HCT116 (cell line): ENCODE measurements around the gene SCFD2. TPM values are rescaled to one million over a fixed set of nuclear protein-coding genes. Genes with fewer than 3 reads are reported as not detected.

ENCODE experiments used
- ATAC-seq: fragments of 200-7000 bp; cut with Tn5 transposase; 2 replicates; pipeline ENCODE4 v1.9.1; 2020; ENCODE audit warnings: mild to moderate bottlenecking, moderate library complexity
- BruUV-seq: library from RNA; stranded (reverse); fragments of 400-500 nt; replicated peaks from 2 replicates; lab custom pipeline; 2021; lab: Mats Ljungman, UMichigan
- CTCF ChIA-PET: fragments of 300-600 bp; sonication (Branson Sonifier 250); formaldehyde crosslinking; loops from one replicate; lab custom pipeline; 2021; ENCODE audit warnings: antibody characterized with exemption; lab: Charles Lee
- POLR2A ChIA-PET: fragments of 300-600, 350-600 bp; sonication (Branson Sonifier 250); formaldehyde crosslinking; loops from one replicate; lab custom pipeline; 2021; ENCODE audit warnings: antibody characterized with exemption; lab: Charles Lee
- RAD21 ChIA-PET, 2 experiments: fragments of 300-600 bp; sonication (Branson Sonifier 250); formaldehyde crosslinking; loops; one replicate each; lab custom pipeline; 2023; ENCODE audit warnings: low total read pairs in 2 of 2; ENCODE audit not compliant: uncharacterized antibody in 2 of 2, unreplicated experiment in 2 of 2, low non-redundant PET in 1 of 2; lab: Charles Lee
- DNase-seq: peaks from one replicate; pipeline ENCODE4 v3.0.0-alpha.2; 2010; ENCODE audit warnings: low read depth, low spot score
- H2AFZ ChIP-seq: fragments of 200-600 bp; shearing (Covaris generic), sonication (generic); 2 replicates; pipeline ENCODE4 v1.6.1; 2017; ENCODE audit warnings: low read depth, mixed run types, mixed read lengths, antibody characterized with exemption, low read length; ENCODE audit not compliant: poor library complexity, severe bottlenecking
- H3K27ac ChIP-seq: 2 replicates; pipeline ENCODE4 v1.5.1; 2012; ENCODE audit warnings: low read depth, low read length
- H3K27me3 ChIP-seq: fragments of 200-600 bp; sonication (generic); 2 replicates; pipeline ENCODE4 v1.6.1; 2016; ENCODE audit warnings: mixed run types, low read length, mixed read lengths; ENCODE audit not compliant: insufficient read depth
- H3K36me3 ChIP-seq, 2 experiments: fragments of 200-500 bp in 1 of 2; fragments of 200-600 bp in 1 of 2; sonication (Bioruptor generic) in 1 of 2; sonication (generic) in 1 of 2; 2 replicates each; pipeline versions ENCODE4 v1.5.1 to v1.6.1; 2014 to 2016; ENCODE audit warnings: low read length in 2 of 2, inconsistent platforms in 1 of 2, mixed read lengths in 1 of 2, mixed run types in 1 of 2; ENCODE audit not compliant: insufficient read depth in 2 of 2, control insufficient read depth in 1 of 2
- H3K4me1 ChIP-seq, 2 experiments: fragments of 200-600 bp in 1 of 2; sonication (generic) in 1 of 2; 2 replicates each; pipeline versions ENCODE4 v1.5.1 to v1.6.1; 2012 to 2017; ENCODE audit warnings: low read length in 2 of 2, inconsistent platforms in 1 of 2, mild to moderate bottlenecking in 1 of 2, mixed read lengths in 1 of 2, mixed run types in 1 of 2, moderate library complexity in 1 of 2; ENCODE audit not compliant: insufficient read depth in 2 of 2, control insufficient read depth in 1 of 2
- H3K4me2 ChIP-seq: fragments of 200-600 bp; sonication (generic); 2 replicates; pipeline ENCODE4 v1.6.1; 2017; ENCODE audit warnings: mixed run types, low read length, mixed read lengths
- H3K4me3 ChIP-seq, 2 experiments: fragments of 200-600 bp in 1 of 2; sonication (generic) in 1 of 2; replicated peaks in 1 of 2; 2 replicates each; pipeline ENCODE4 v1.5.1; 2011 to 2016; ENCODE audit warnings: low read length in 2 of 2, control low read depth in 1 of 2, low read depth in 1 of 2, mild to moderate bottlenecking in 1 of 2, mixed read lengths in 1 of 2, mixed run types in 1 of 2
- H3K79me2 ChIP-seq: fragments of 200-600 bp; sonication (generic); 2 replicates; pipeline ENCODE4 v1.6.1; 2017; ENCODE audit warnings: mild to moderate bottlenecking, mixed run types, low read length, moderate library complexity, mixed read lengths; ENCODE audit not compliant: insufficient read depth
- H3K9ac ChIP-seq: fragments of 200-600 bp; sonication (generic); 2 replicates; pipeline ENCODE4 v1.6.1; 2016; ENCODE audit warnings: low read length, mixed read lengths
- H3K9me2 ChIP-seq: fragments of 200-600 bp; sonication (generic), shearing (Covaris generic); 2 replicates; pipeline ENCODE4 v1.6.1; 2017; ENCODE audit warnings: mixed run types, mild to moderate bottlenecking, moderate library complexity; ENCODE audit not compliant: insufficient read depth
- H3K9me3 ChIP-seq, 2 experiments: fragments of 200-500 bp in 1 of 2; fragments of 200-600 bp in 1 of 2; sonication (Bioruptor generic) in 1 of 2; sonication (generic) in 1 of 2; 2 replicates each; pipeline ENCODE4 v1.6.1; 2014 to 2017; ENCODE audit warnings: low read length in 2 of 2, mixed read lengths in 2 of 2, inconsistent platforms in 1 of 2, low read depth in 1 of 2, mild to moderate bottlenecking in 1 of 2, mixed run types in 1 of 2, moderate library complexity in 1 of 2; ENCODE audit not compliant: control insufficient read depth in 1 of 2, insufficient read depth in 1 of 2
- H4K20me1 ChIP-seq: fragments of 200-600 bp; sonication (generic), shearing (Covaris generic); 2 replicates; pipeline ENCODE4 v1.6.1; 2017; ENCODE audit warnings: mixed run types, mild to moderate bottlenecking, moderate library complexity; ENCODE audit not compliant: insufficient read depth
- CBX3 ChIP-seq: IDR thresholded peaks from 2 replicates; pipeline ENCODE4 v1.6.1; 2012; ENCODE audit warnings: low read depth
- CEBPB ChIP-seq: IDR thresholded peaks from 2 replicates; pipeline ENCODE4 v1.6.1; 2012; ENCODE audit warnings: low read depth
- CTCF ChIP-seq, 3 experiments: fragments of 200-600 bp in 1 of 3; sonication (generic) in 1 of 3; IDR thresholded peaks in 2 of 3; conservative IDR thresholded peaks in 1 of 3; 2 replicates each; pipeline ENCODE4 v1.5.1; 2012 to 2017; ENCODE audit warnings: low read depth in 2 of 3, low read length in 2 of 3, antibody characterized with exemption in 1 of 3, borderline replicate concordance in 1 of 3, control low read depth in 1 of 3, mild to moderate bottlenecking in 1 of 3, mixed read lengths in 1 of 3, mixed run types in 1 of 3, moderate library complexity in 1 of 3; ENCODE audit not compliant: insufficient read depth in 1 of 3
- EGR1 ChIP-seq: IDR thresholded peaks from 2 replicates; pipeline ENCODE4 v1.6.1; 2012; ENCODE audit warnings: low read depth
- JUND ChIP-seq: IDR thresholded peaks from 2 replicates; pipeline ENCODE4 v1.6.1; 2012
- MAX ChIP-seq: IDR thresholded peaks from 2 replicates; pipeline ENCODE4 v1.6.1; 2012
- POLR2AphosphoS5 ChIP-seq: IDR thresholded peaks from 2 replicates; pipeline ENCODE4 v1.6.1; 2011; ENCODE audit warnings: mild to moderate bottlenecking, low read depth, low read length, moderate library complexity
- RAD21 ChIP-seq: IDR thresholded peaks from 2 replicates; pipeline ENCODE4 v1.6.1; 2012; ENCODE audit warnings: low read depth, mild to moderate bottlenecking
- REST ChIP-seq: IDR thresholded peaks from 2 replicates; pipeline ENCODE4 v1.6.1; 2012; ENCODE audit warnings: low read depth
- SP1 ChIP-seq: IDR thresholded peaks from 2 replicates; pipeline ENCODE4 v1.6.1; 2012; ENCODE audit warnings: low read depth
- YY1 ChIP-seq: IDR thresholded peaks from 2 replicates; pipeline ENCODE4 v1.6.1; 2011; ENCODE audit warnings: low read length, low read depth, moderate library complexity, mild to moderate bottlenecking; ENCODE audit not compliant: insufficient replicate concordance; ENCODE audit errors: extremely low read depth
- ZBTB33 ChIP-seq: IDR thresholded peaks from 2 replicates; pipeline ENCODE4 v1.6.1; 2011; ENCODE audit warnings: mild to moderate bottlenecking, low read length, moderate library complexity; ENCODE audit not compliant: insufficient replicate concordance; ENCODE audit errors: extremely low read depth
- ZFX ChIP-seq: fragments of 450-650 bp; IDR thresholded peaks from 2 replicates; pipeline ENCODE4 v1.6.1; 2017
- ZNF274 ChIP-seq: fragments of 200-500 bp; sonication (Bioruptor generic); IDR thresholded peaks from 2 replicates; pipeline ENCODE4 v1.6.1; 2014; ENCODE audit warnings: mild to moderate bottlenecking, low read depth, low read length, inconsistent platforms
- intact Hi-C: fragments of 100-400 bp; cut with micrococcal nuclease; formaldehyde crosslinking; loops from 2 replicates; pipeline ENCODE4 v1.10.0; 2022
- total RNA-seq: library from RNA; stranded (reverse); gene quantifications from one replicate; pipeline ENCODE4 v1.2.1, GENCODE V29; 2021; ENCODE audit not compliant: unreplicated experiment

SCFD2 gene
- total RNA-seq, 1 experiment from 2014 or later, result 13.6 TPM

- no peak overlapping the region for H3K9ac ChIP-seq
- H3K9me3 ChIP-seq, result no peaks in the 10 kb centered on the region
- H3K36me3 ChIP-seq, result no peaks in the 10 kb centered on the region
- no peak overlapping the region for H3K4me3 ChIP-seq
- POLR2A ChIA-PET, result no interaction called here
- DNase-seq, result no peak
- intact Hi-C loops, result no loop called here
- no peaks in the 10 kb centered on the region for H3K79me2 ChIP-seq
- TF ChIP-seq RAD21 (no peak), CBX3 (no peak), MAX (no peak), ZFX (no peak), JUND (no peak), CEBPB (no peak), ZNF274 (no peak), EGR1 (no peak), SP1 (no peak), CTCF (IDR thresholded peaks at IDR 0.05 in 2 of 3, conservative IDR thresholded peaks at IDR 0.05 in 1 of 3; ENCODE audit: borderline replicate concordance in 1 of 3, insufficient read depth in 1 of 3, low read depth in 2 of 3, low read length in 2 of 3) (no peak), ZBTB33 (no peak), POLR2AphosphoS5 (no peak), REST (no peak), YY1 (no peak)
- no peaks in the 10 kb centered on the region for H3K27me3 ChIP-seq
- no peak for ATAC-seq
- no peaks in the 10 kb centered on the region for H4K20me1 ChIP-seq
- H3K4me2 ChIP-seq, result no peak overlapping the region
- H3K27ac ChIP-seq, result no peak overlapping the region
- RAD21 ChIA-PET, result no interaction called here
- no peak overlapping the region for H2AFZ ChIP-seq
- no peaks in the 10 kb centered on the region for H3K9me2 ChIP-seq
- CTCF ChIA-PET, result no interaction called here
- H3K4me1 ChIP-seq, result no peaks in the 10 kb centered on the region
- no TSS peak for BruUV-seq
Measured at GRCh38 chr4:52956691-52957090, 409.2 kb downstream of the SCFD2 start.
